ENCODE data around the gene CEMIP. TPM values are rescaled to one million over a fixed set of nuclear protein-coding genes. Genes with fewer than 3 reads are reported as not detected.

Gene CEMIP
- polyA plus RNA-seq, 3 donors = not detected

- Histone ChIP-seq H3K79me2 (ENCODE audit: insufficient read depth, low read length) (peaks cover 65% of the 10 kb centered on the region), H3K27me3 (ENCODE audit: control insufficient read depth in 2 of 2, insufficient read depth in 2 of 2, low read length in 2 of 2) (no peaks in the 10 kb centered on the region), H3K27ac (ENCODE audit: low read depth in 1 of 2, low read length in 2 of 2) (peak overlapping the region; percentile 62 to 94), H2AFZ (ENCODE audit: insufficient read depth, low read depth, low read length, poor library complexity, severe bottlenecking) (no peak overlapping the region), H3K4me1 (ENCODE audit: control insufficient read depth in 1 of 2, insufficient read depth in 2 of 2, low read length in 2 of 2) (peaks cover 48 to 49% of the 10 kb centered on the region in 2 donors), H3K9ac (ENCODE audit: insufficient read depth, low read length, poor library complexity, severe bottlenecking) (no peak overlapping the region), H3K4me2 (replicated peaks; ENCODE audit: extremely low read depth, low read length, poor library complexity, severe bottlenecking) (no peak overlapping the region), H3K9me3 (replicated peaks in 1 of 2; ENCODE audit: control insufficient read depth in 1 of 2, insufficient read depth in 1 of 2, low read length in 2 of 2) (no peaks in the 10 kb centered on the region), H3K36me3 (replicated peaks in 1 of 2; ENCODE audit: control insufficient read depth in 1 of 2, insufficient read depth in 2 of 2, low read length in 2 of 2) (no peaks in the 10 kb centered on the region), H3K4me3 (replicated peaks in 1 of 3; ENCODE audit: low read depth in 2 of 3, low read length in 3 of 3) (no peak overlapping the region), H4K20me1 (ENCODE audit: insufficient read depth, low read length) (peaks cover 5% of the 10 kb centered on the region)
- Mint-ChIP-seq H3K27ac (peak overlapping the region; percentile 58 to 98 (median 95)), H3K9me3 (no peaks in the 10 kb centered on the region), H3K36me3 (peaks cover 16 to 19% of the 10 kb centered on the region in 2 donors), H3K4me3 (no peak overlapping the region), H3K4me1 (peaks cover 62% of the 10 kb centered on the region), H3K27me3 (ENCODE audit: low read depth in 3 of 3) (peaks cover 0 to 5% (median 0%) of the 10 kb centered on the region in 3 donors)
- WGBS (ENCODE audit: insufficient coverage) = 93% methylated on average over 4 of the region's 5 CpGs
- intact Hi-C loops (cut with micrococcal nuclease) = loop anchor here (5.0 to 10.0 kb wide), 2 partner anchors 36 to 49 kb away; no protein-coding TSS in a partner anchor
- no peak for TF ChIP-seq CTCF (IDR thresholded peaks at IDR 0.05)
- DNase-seq = no peak
These were observed 206.8 kb downstream of the CEMIP start for GRCh38 chr15:80985981-80986380.

- Histone ChIP-seq H3K36me3 (replicated peaks in 1 of 2; ENCODE audit: control insufficient read depth in 1 of 2, insufficient read depth in 2 of 2, low read length in 2 of 2) (no peaks in the 10 kb centered on the region), H4K20me1 (ENCODE audit: insufficient read depth, low read length) (peaks cover 5% of the 10 kb centered on the region), H3K4me1 (ENCODE audit: control insufficient read depth in 1 of 2, insufficient read depth in 2 of 2, low read length in 2 of 2) (peaks cover 53 to 54% of the 10 kb centered on the region in 2 donors), H3K27ac (ENCODE audit: low read depth in 1 of 2, low read length in 2 of 2) (peak overlapping the region in 1 of 2 donors; percentile 35), H3K4me2 (replicated peaks; ENCODE audit: extremely low read depth, low read length, poor library complexity, severe bottlenecking) (no peak overlapping the region), H3K9ac (ENCODE audit: insufficient read depth, low read length, poor library complexity, severe bottlenecking) (no peak overlapping the region), H3K79me2 (ENCODE audit: insufficient read depth, low read length) (peaks cover 65% of the 10 kb centered on the region), H2AFZ (ENCODE audit: insufficient read depth, low read depth, low read length, poor library complexity, severe bottlenecking) (no peak overlapping the region), H3K4me3 (replicated peaks in 1 of 3; ENCODE audit: low read depth in 2 of 3, low read length in 3 of 3) (no peak overlapping the region), H3K27me3 (ENCODE audit: control insufficient read depth in 2 of 2, insufficient read depth in 2 of 2, low read length in 2 of 2) (no peaks in the 10 kb centered on the region), H3K9me3 (replicated peaks in 1 of 2; ENCODE audit: control insufficient read depth in 1 of 2, insufficient read depth in 1 of 2, low read length in 2 of 2) (no peaks in the 10 kb centered on the region)
- no peak for TF ChIP-seq CTCF (IDR thresholded peaks at IDR 0.05)
- Mint-ChIP-seq H3K27me3 (ENCODE audit: low read depth in 3 of 3) (peaks cover 0 to 5% (median 0%) of the 10 kb centered on the region in 3 donors), H3K27ac (peak overlapping the region in 4 of 7 donors; percentile 37 to 63 (median 56)), H3K9me3 (no peaks in the 10 kb centered on the region), H3K36me3 (peaks cover 16 to 19% of the 10 kb centered on the region in 2 donors), H3K4me1 (peaks cover 67% of the 10 kb centered on the region), H3K4me3 (no peak overlapping the region)
- WGBS (ENCODE audit: insufficient coverage) = 100% methylated on average over 1 of the region's 1 CpG
- no peak for DNase-seq
- intact Hi-C loops (cut with micrococcal nuclease) = loop anchor here (5.0 to 10.0 kb wide), 2 partner anchors 36 to 48 kb away; no protein-coding TSS in a partner anchor
These were observed 207.3 kb downstream of the CEMIP start for GRCh38 chr15:80986487-80986886.
